Hematopoietic multipotent progenitor cell (in vitro differentiated cells): ENCODE results near the gene UPK1B. TPM values are rescaled to one million over a fixed set of nuclear protein-coding genes. Genes with fewer than 3 reads are reported as not detected.
A peak's percentile ranks its signal among the peaks of the same experiment; 100 is the strongest.
"Not testable (repeated sequence)": the region's sequence is repeated elsewhere in the genome, so short reads cannot be mapped to it uniquely, and the experiment has no call there.

Experiments
- DNase-seq, 3 donors: peaks; one replicate each; pipeline ENCODE4 v3.0.0-alpha.2; 2011 to 2015; ENCODE audit warnings: low read depth in 2 of 3, low spot score in 2 of 3
- total RNA-seq: library from RNA; depleted of rRNA; stranded (reverse); fragments of >200 nt; gene quantifications from one replicate; pipeline ENCODE4 v1.2.3, GENCODE V29; 2012

Gene UPK1B
- total RNA-seq, 1 donor = not detected

DNA sequence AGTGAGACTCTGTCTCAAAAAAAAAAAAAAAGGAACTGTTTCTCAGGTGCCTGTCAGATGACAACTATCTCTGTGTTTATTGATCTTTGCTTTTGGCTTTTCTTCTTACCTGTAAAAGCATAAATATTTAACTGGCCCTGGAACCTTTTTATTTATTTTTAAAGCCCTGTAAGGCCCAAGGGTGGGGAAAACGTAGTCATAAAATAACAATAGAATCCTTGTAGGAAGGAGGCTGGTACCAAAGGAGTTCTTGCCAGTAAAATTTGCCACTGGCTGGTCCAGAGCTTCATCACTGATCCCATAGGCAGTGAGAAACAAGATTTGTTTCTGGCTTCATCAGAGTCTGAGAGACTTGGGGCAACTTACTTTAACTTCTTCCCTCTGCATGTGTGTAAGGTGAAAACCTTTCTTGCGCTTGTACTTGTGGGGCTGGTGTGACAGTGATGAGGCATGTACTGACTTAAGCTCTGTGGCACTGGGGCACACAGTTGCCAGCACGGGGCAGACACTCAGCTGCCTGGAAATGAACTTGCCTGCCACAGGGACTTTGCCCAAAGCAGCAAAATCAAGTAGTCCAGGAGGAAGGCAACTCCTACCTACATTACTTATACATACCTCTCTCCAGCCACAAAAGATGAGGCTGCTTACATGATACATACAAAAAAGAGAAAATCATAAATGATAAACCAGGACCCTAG lies 47.7 kb downstream of the UPK1B start:
- no peak for DNase-seq

DNA sequence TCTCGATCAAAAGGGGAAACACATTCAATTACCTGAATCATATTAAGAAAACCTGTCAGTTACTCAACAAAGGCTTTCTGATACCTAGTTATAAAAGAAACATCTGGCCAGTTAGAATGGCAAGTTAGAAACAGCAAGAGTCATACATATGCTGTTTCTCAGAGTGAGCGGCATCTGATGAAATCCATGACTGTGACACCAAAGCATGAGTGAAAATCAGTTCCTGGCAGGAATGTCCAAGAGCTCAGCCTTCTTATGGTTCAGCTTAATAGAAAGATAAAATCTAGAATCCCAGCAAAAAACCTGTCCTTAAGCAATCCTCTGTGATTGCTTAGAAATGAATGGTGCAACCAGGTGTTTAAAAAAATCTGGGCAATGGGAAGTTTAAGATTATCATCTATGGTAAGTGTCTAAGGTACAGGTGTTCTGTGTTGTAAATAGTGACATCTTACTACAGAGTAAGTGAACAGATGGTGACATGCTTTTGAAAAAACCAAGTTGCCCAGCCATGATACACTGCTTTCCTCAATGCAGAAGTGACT lies 48.5 kb downstream of the UPK1B start:
- DNase-seq = no peak

DNA sequence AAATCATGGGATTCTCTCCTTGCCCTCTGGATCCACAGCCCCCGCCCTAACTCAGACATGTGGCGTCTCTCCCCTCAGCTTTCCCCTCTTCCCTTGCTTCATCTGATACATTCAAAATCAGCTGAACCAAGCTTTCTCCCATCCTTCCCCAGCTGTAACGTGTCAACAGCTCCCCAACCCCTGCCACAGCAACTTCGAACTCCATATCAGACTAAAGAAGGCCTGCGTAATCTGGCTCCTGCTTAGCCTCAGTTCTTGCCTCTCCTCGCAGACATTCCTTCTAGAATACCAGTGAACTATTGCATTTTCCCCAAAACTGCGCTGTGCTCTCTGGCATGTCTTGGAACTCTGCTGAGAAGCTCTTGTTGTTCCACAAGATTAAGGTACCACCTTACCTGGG lies 49.0 kb downstream of the UPK1B start:
- no peak for DNase-seq

GRCh38 chr3:119223511-119223910 lies 50.1 kb downstream of the UPK1B start:
- DNase-seq = no peak

DNA sequence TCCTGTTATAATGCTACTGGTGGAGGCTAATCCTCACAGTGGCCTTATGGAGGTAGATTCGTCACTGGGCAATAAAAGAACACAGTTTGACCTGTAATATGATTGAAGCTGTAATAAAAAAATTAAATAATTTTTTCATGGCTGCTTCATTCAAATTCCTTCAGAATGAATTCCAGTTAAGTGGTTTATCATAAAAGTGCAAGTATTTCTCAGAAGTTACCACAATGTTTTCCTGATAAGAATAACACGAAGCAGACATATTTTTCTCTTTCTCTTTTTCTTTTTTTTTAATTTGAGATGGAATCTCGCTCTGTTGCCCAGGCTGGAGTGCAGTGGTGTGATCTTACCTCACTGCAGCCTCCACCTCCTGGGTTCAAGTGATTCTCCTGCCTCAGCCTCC lies 51.7 kb downstream of the UPK1B start:
- no peak for DNase-seq

GRCh38 chr3:119227070-119227850 lies 53.9 kb downstream of the UPK1B start:
- DNase-seq = no peak

DNA sequence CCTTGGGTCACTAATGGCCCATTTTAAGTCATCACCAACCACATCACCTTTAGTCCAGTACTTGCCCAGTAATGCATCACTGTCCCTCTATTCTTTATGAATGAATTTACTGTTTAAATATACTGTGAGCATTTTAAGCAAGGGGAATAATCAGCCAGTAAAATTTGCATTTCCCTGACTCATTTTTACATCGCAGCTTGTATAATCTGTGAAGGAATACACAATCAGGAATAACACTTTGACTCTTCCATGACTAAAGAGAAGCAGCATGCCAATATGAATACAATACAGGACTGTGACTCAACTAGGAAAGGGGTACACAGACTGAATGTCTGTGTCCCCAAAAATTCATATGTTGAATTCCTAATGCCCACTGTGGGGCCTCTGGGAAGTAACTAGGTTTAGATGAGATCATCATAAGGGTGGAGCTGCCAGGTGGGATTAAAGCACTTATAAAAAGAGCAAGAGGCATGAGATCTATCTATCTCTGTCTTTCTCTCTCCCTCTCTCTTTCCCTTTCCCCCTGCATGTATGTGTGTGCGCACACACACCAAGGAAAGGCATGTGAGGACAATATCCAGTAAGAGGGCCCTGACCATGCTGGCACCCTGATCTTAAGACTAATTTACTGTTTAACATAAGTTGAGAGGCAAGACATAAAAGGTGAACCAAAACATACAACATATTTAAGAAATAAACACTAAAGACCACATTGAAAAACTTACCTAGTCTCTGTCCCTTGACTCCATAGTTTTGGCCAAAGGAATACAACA lies 55.2 kb downstream of the UPK1B start:
- DNase-seq = no peak

DNA sequence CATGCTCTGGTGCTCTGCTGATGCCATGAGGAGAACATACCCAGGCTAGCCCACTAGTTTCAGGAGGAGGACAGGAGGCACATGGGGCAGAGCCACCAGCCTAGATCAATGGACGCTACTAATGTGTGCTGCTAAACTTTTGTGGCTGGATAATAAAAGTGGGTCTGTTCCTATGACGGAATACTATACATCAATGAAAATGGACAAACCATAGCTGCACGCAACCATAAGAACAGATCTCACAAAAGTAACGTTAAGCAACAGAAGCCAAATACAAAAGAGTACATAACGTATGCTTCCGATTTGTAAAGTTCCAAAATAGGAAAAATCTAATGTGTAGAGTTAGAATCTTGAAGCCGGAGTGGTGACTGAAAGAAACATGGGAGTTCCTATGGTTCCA lies 55.8 kb downstream of the UPK1B start:
- no peak for DNase-seq

DNA sequence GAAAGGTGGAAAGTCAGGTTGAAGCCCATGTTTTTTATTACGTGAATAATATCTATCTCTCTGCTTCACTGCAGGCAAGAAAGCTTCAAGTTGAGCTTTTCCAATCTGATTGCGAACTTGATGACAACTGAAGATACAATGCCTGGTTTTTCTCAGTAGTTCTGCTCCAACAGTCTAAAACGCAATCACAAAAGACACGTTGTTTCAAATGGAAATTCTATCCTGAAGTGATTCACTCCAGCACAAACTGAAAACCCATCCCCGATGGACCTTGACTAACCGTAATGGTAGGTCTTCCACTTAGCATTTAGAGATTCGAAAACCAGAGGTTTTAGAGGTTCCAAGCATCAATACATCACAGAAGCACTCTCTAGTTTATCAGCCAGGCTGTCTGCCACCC lies 56.7 kb downstream of the UPK1B start:
- DNase-seq = no peak

DNA sequence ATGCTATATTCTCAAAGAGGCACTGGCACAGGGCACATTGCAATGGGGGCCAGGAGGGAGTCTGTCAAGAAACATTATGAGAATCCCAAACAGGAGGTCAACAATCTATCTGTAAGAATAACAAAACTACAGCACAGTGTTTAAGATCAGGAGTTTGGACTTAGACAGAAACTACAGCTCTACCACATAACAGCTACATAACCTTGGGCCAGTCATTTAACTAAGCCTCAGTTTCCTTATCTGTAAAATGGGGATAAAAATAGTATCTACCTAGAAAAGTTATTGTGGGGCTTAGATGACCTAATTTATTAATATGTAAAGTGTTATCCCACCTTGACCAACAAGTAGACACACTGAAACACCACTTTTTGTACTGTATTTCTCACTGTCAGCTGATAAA lies 57.3 kb downstream of the UPK1B start:
- no peak for DNase-seq

DNA sequence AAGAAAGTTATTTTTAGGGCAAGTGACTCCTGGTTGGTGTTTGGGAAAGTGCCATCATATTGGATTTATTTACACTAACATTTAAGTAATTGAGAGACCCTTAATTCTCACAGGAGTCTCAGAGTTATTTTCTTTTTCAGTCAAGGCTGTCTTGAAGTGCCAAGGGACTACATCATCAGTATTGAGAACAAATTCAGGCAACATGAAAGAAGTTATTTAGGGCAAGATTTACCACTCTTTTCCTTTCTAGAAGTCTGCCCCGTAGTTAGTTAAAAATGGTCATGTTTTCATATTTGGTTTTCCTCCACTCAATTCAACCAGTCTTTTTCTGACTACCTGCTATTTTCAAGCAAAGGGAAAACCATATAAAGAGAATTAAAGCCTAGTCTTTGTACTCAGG lies 61.2 kb downstream of the UPK1B start:
- DNase-seq = no peak

GRCh38 chr3:119235151-119235550 lies 61.8 kb downstream of the UPK1B start:
- DNase-seq = no peak

DNA sequence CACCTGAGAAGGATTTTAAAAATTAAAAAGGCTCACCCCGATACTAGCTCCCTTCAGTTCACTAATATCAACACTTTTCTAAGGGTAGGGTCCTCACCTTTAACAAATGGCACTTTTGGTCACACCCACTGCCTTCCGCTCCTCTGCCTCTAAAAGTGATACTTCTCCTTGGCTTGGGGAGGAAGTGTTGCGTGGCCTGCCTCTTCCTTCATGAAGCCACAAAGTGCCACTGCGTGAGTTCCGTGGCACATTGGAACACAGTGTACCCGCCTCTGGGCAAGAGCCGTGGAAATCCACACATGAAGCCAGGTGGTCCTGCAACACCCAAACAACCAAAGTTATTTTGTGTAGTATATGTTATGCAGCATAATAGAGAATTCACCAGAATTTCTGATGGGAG lies 63.4 kb downstream of the UPK1B start:
- peak in 2 of 3 donors; percentile 19 to 42 for DNase-seq

DNA sequence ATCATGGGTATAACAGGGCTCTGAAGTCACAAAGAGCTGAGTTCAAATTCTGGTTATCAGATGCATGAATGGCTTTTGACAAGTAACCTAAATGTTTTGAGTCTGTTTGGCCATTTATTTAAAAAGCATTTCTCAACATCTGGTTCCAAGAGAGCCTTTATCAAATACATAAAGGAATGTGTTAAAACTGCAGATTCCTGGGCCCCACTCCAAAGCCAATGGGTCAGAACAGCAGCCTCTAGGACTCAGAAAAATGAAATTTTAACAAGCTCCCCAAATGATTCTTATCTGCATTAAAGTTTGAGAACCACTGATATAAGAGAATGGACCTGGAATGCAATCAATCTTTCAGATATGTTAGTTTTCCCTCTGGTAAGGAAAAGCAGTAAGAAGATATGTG lies 63.9 kb downstream of the UPK1B start:
- no peak for DNase-seq

DNA sequence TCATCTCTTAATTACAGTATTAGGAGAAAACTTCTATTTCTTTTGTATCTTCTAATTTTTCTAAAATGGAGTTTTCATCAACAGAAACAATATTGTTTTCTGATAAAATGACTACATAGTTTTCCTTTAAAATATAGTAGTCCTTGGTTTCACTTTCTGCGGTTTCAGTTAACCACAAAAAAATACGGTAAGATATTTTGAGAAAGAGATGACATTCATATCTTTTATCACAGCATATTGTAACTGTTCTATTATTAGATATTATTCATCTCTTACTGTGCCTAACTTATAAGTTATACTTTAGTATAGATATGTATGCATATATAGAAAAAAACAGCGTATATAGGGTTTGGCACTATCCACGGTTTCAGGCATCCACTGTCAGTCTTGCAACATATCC lies 65.0 kb downstream of the UPK1B start:
- peak in 1 of 3 donors; percentile 19 for DNase-seq

GRCh38 chr3:119239206-119239820 lies 65.9 kb downstream of the UPK1B start:
- peak in 2 of 3 donors; percentile 22 to 25 for DNase-seq

DNA sequence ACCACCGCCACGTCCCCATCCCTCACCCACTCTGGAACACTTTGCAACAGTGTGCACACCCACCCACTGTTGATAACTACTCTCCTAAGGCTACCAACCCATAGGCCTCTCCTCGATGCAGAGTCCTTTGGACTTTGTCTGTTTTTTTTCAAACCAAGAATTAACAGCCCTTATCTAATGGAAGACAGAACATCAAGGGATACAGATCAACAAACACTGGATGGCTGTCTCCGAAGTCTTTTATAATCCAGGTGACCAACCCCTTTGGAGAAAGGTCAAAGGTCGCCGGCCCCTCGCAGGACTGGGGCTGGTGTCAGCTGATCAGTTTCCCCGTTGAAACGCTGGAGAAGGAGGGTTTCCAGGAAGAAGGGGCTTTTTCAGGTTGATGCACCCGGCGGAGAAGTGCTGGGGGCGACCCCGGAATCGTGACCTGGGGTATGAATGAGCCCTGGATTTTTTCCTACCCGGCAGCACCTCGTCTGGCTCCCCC lies 66.7 kb downstream of the UPK1B start:
- DNase-seq = peak in 1 of 3 donors; percentile 20

DNA sequence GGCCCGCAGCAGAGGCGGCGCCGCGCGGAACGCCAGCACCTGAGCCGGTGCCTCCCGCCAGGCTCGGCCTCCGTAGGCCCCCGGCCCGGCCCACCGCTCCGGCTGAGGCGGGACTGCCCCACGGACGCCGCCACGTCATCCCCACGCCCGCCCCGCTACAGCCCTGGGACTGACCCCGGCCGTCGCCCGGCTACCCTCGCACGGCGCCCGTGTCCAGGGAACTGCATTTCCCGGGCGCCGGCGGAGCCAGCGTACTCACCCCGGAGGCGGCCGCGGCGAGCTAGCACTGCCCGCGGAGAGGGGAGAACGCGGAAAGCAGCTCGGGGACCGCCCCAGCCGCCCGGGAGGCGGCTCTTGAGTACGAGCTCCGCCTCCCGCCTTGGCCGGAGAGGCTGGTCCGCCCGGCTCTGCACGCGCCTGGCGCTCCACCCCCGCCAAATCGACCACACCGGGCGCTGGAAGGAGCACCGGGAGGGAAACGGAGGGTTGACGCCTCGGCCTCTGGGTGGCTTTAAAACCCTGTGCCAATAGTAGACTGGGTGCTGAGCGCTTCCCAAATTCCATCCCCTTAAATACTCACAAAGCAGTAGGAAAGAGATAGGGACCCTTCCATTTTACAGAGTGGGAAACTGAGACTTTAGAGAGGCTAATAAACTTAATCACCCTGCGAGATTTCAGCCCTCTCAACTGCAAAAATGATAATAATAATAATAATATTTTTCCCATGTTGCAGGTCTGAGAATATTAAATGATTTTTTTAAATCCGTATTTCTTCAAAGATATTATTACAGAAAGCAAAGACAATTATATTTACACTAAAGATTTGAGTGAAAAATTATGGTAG lies 67.4 kb downstream of the UPK1B start, which contains the start of gene B4GALT4:
Gene B4GALT4, minus strand, starts transcription at position 288 of the 844 bp plus-strand sequence. CDS start 10,779 bp downstream, outside the sequence.
- peak; percentile 42 to 75 (median 75) for DNase-seq

GRCh38 chr3:119242387-119243057 lies 69.1 kb downstream of the UPK1B start:
- DNase-seq = not testable (repeated sequence)
